Common myeloid progenitor, CD34-positive (primary cell): ENCODE data around the gene HCLS1.

Experiments used
- CTCF ChIA-PET: fragments of 350-600 bp; sonication (Branson Sonifier 250); formaldehyde crosslinking; loops from one replicate; lab custom pipeline; 2021; ENCODE audit warnings: antibody characterized with exemption; lab: Charles Lee
- POLR2A ChIA-PET: fragments of 350-600 bp; sonication (Branson Sonifier 250); formaldehyde crosslinking; loops from one replicate; lab custom pipeline; 2021; ENCODE audit warnings: antibody characterized with exemption; lab: Charles Lee
- DNase-seq, 3 donors: peaks; one replicate each; pipeline versions ENCODE4 v3.0.0 to v3.0.0-alpha.2; 2013
- H3K27ac ChIP-seq, 2 experiments: 1 replicate in 1 of 2; 2 replicates in 1 of 2; pipeline ENCODE4 v1.7.0; 2013; ENCODE audit warnings: inconsistent platforms in 2 of 2, low read length in 2 of 2, mild to moderate bottlenecking in 2 of 2, low read depth in 1 of 2, moderate library complexity in 1 of 2; ENCODE audit not compliant: severe bottlenecking in 2 of 2, insufficient read depth in 1 of 2, poor library complexity in 1 of 2
- H3K27me3 ChIP-seq, 5 experiments: replicated peaks in 2 of 5; 1 replicate in 3 of 5; 2 replicates in 2 of 5; pipeline versions ENCODE4 v1.6.1 to v1.7.0; 2013; ENCODE audit warnings: low read length in 4 of 5, mild to moderate bottlenecking in 2 of 5, moderate library complexity in 2 of 5, inconsistent platforms in 1 of 5; ENCODE audit not compliant: insufficient read depth in 5 of 5, control insufficient read depth in 4 of 5
- H3K36me3 ChIP-seq, 4 experiments: 1 replicate in 2 of 4; 2 replicates in 2 of 4; pipeline versions ENCODE4 v1.6.1 to v1.7.0; 2013; ENCODE audit warnings: low read length in 3 of 4, control low read depth in 1 of 4, mild to moderate bottlenecking in 1 of 4; ENCODE audit not compliant: control insufficient read depth in 4 of 4, insufficient read depth in 4 of 4
- H3K4me1 ChIP-seq, 4 experiments: 1 replicate in 3 of 4; 2 replicates in 1 of 4; pipeline versions ENCODE4 v1.6.1 to v1.7.1; 2013; ENCODE audit warnings: low read length in 3 of 4, mild to moderate bottlenecking in 3 of 4, control low read depth in 1 of 4, inconsistent platforms in 1 of 4, moderate library complexity in 1 of 4; ENCODE audit not compliant: control insufficient read depth in 4 of 4, insufficient read depth in 4 of 4; ENCODE audit errors: control extremely low read depth in 1 of 4
- H3K4me3 ChIP-seq, 7 experiments: 1 replicate in 4 of 7; 2 replicates in 3 of 7; pipeline versions ENCODE4 v1.5.1 to v1.7.0; 2013; ENCODE audit warnings: mild to moderate bottlenecking in 7 of 7, low read length in 6 of 7, moderate library complexity in 6 of 7, inconsistent platforms in 2 of 7, low read depth in 2 of 7, control low read depth in 1 of 7; ENCODE audit not compliant: insufficient read depth in 4 of 7, control insufficient read depth in 1 of 7; ENCODE audit errors: extremely low read depth in 1 of 7
- H3K9me3 ChIP-seq, 5 experiments: 1 replicate in 4 of 5; 2 replicates in 1 of 5; pipeline versions ENCODE4 v1.6.1 to v1.7.1; 2013; ENCODE audit warnings: low read length in 4 of 5, mild to moderate bottlenecking in 2 of 5, inconsistent platforms in 1 of 5, low read depth in 1 of 5, moderate library complexity in 1 of 5; ENCODE audit not compliant: control insufficient read depth in 4 of 5, insufficient read depth in 2 of 5; ENCODE audit errors: control extremely low read depth in 1 of 5
- WGBS: methylation state at CpG from one replicate; pipeline ENCODE4 v1.1.5; 2013; ENCODE audit not compliant: insufficient coverage; 5-methylcytosine and 5-hydroxymethylcytosine counted together

Gene HCLS1

DNA sequence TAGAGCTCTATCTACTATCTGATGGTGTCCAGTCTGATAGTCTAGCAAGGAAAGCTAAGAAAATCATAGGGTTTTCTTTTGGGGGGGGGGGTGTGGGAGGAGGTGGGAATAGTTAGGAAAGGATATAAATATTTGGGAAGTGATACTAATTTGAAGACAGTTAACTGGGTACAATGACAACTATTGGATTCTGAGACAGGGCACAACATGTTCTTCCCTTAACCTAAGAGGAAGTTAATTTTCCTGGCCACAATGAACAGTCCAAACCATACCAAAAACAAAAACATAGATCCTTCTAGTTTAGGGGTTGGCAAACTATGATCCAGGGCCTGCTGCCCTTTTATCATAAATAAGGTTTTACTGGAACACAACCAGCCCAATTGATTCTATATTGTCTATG lies 10.0 kb upstream of the HCLS1 start:
- ChIA-PET POLR2A (no interaction called here), CTCF (interaction anchor here (1.9 kb wide), 1 partner anchor 11 kb away, joined by 4 read pairs; no protein-coding TSS in a partner anchor)
- Histone ChIP-seq H3K4me3 (no peak overlapping the region), H3K36me3 (peaks cover 28 to 76% (median 36%) of the 10 kb centered on the region in 4 experiments), H3K27ac (no peak overlapping the region), H3K9me3 (no peaks in the 10 kb centered on the region), H3K4me1 (peaks cover 0 to 2% (median 0%) of the 10 kb centered on the region in 4 experiments), H3K27me3 (no peaks in the 10 kb centered on the region)
- no peak for DNase-seq

DNA sequence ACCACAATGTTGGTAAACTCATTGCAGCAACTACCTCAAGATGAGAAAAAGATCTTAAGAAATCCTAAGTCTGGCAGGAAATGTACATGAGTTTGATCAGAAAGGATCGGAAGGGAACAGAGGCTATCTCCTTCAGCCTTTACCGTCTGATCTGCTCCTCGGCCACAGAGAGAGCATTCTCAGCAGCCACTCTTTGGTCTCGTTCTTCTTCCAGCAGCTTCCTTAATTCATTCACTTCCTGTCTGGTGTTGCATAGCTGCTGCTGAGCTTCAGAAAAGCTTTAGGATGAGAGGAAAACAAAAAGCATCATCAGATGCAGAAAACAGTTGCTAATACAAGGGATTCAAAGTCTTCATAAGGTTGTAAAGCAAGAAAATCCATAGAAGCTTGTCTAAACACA lies 6.6 kb upstream of the HCLS1 start:
- H3K9me3 ChIP-seq: no peaks in the 10 kb centered on the region
- H3K4me3 ChIP-seq: no peak overlapping the region
- H3K36me3 ChIP-seq: peaks cover 31 to 82% (median 58%) of the 10 kb centered on the region in 4 experiments
- H3K27me3 ChIP-seq: no peaks in the 10 kb centered on the region
- 89% methylated on average over 4 of the region's 4 CpGs for WGBS
- no peak for DNase-seq
- peaks cover 0 to 2% (median 0%) of the 10 kb centered on the region in 4 experiments for H3K4me1 ChIP-seq
- ChIA-PET POLR2A (no interaction called here), CTCF (no interaction called here)
- H3K27ac ChIP-seq: no peak overlapping the region

DNA sequence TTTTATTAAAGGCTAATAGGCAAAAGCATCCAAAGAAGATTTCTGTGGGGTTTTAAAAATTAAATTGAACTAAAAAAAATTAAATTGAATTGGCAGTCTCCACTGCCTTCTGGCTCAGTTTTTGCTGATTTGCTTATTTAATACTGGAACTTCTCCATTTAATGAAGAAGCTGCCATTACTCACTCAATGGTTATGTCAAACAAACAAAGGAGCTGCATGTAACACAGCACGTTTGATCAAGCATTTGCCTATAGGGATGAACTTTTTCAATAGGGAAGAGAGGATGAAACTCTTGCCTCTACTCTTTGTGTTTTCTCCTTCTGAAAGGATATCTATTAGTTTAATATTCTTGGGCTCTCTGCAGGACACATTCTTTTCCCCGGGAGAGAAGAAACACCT lies 4.8 kb upstream of the HCLS1 start:
- H3K36me3 ChIP-seq: peaks cover 25 to 69% (median 55%) of the 10 kb centered on the region in 4 experiments
- CTCF ChIA-PET: no interaction called here
- POLR2A ChIA-PET: no interaction called here
- no peaks in the 10 kb centered on the region for H3K9me3 ChIP-seq
- H3K4me1 ChIP-seq: peaks cover 5 to 13% (median 8%) of the 10 kb centered on the region in 4 experiments
- H3K4me3 ChIP-seq: no peak overlapping the region
- no CpG with 5 or more reads among the region's 2 CpGs for WGBS
- DNase-seq: no peak
- H3K27ac ChIP-seq: no peak overlapping the region
- H3K27me3 ChIP-seq: no peaks in the 10 kb centered on the region

DNA sequence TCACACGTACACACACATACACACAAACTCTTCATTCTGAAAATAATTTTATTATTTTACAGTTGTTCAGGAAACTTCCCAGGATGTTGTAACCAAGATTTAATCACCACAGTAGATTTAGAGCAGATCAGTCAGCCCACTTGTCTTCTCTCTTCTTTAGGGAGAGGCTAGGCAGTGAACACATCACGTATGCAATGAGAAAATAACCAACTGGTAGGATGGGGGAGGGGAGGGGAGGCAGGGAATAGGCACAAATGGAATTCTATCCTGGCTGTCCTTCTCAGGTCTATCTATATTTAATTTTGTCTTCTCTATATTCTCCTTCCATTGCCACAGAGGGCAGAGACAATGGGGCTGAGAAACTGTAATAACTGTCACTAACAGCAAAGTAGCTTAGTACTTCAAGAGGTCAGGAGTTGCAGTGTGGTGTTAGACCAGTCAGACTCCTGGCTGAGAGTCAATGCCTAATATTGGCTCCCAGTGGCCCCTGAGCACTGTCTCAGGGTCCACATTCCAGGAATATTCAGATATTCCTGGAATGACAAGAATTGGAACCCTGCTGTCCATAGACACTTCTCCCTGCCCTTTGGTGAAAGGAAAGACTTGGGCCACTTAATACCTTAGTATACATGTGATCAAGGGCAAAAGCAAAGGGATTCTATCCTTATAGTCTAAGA lies 2.6 kb upstream of the HCLS1 start:
- POLR2A ChIA-PET: interaction anchor here (0.6 to 1.0 kb wide), 2 partner anchors 414 to 1093 kb away, joined by 3 to 4 read pairs; no protein-coding TSS in a partner anchor
- 80% methylated on average over 1 of the region's 2 CpGs for WGBS
- CTCF ChIA-PET: interaction anchor here (1.0 kb wide), 1 partner anchor 117 kb away, joined by 4 read pairs; the partner anchor contains the start of gene POLQ

DNA sequence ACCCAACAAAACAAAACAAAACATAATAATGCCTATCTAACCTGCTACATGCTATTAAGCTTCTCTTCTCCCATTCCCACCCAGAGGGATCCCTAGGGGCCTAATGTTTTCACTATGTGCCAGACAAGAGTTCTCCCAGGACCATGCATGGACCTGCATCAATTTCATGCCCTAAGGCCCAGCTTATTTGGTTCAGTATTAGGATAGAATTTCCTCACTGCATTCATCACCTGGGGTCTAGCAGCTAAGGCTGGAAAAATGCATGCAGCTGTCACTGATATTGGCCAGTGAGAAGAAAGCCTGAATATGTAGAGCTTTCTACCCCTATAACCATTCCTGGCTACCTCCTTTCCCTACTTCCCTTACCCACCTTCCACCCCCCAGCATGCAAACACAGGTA lies 2.0 kb upstream of the HCLS1 start:
- H3K36me3 ChIP-seq: peaks cover 20 to 65% (median 52%) of the 10 kb centered on the region in 4 experiments

More for the DNA sequence above, 2.6 kb upstream of the HCLS1 start:
- H3K4me3 ChIP-seq: no peak overlapping the region
- no peaks in the 10 kb centered on the region for H3K9me3 ChIP-seq
- peaks cover 16 to 29% (median 23%) of the 10 kb centered on the region in 4 experiments for H3K4me1 ChIP-seq
- no peak overlapping the region for H3K27ac ChIP-seq
- no peak for DNase-seq
- peaks cover 20 to 62% (median 50%) of the 10 kb centered on the region in 4 experiments for H3K36me3 ChIP-seq
- no peaks in the 10 kb centered on the region for H3K27me3 ChIP-seq

DNA sequence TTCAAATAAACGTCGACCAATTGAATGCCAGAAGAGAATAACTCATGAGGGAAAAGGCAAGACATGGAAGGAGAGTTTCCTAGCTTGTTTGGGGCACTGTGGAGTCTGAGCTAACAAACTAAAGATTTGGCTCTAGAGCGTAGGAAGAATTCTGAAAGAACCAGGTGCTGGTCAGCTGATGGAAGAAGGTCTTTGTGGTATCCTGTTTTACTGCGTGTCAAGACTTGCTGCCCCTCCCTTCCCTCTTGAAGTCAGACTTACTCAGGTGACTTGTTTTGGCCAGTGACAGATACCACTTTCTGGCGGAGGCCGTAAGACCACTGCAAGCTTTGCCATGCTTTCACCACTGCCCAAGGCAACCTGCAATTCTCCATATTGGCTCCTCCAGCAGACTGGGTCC lies 673 bp upstream of the HCLS1 start:
- H3K4me3 ChIP-seq: peak overlapping the region in 1 of 7 experiments; percentile 69
- no peaks in the 10 kb centered on the region for H3K27me3 ChIP-seq
- H3K36me3 ChIP-seq: peaks cover 12 to 66% (median 49%) of the 10 kb centered on the region in 4 experiments
- H3K4me1 ChIP-seq: peaks cover 16 to 29% (median 23%) of the 10 kb centered on the region in 4 experiments
- ChIA-PET POLR2A (interaction anchor here (0.6 kb wide), 1 partner anchor 1091 kb away, joined by 3 read pairs; no protein-coding TSS in a partner anchor), CTCF (interaction anchor here (1.2 kb wide), 1 partner anchor 19 kb away, joined by 3 read pairs; no protein-coding TSS in a partner anchor)
- DNase-seq: peak in 2 of 3 donors; percentile 9 to 13
- 97% methylated on average over 5 of the region's 6 CpGs for WGBS
- H3K9me3 ChIP-seq: no peaks in the 10 kb centered on the region
- peak overlapping the region; percentile 83 to 90 for H3K27ac ChIP-seq

More for the DNA sequence above, 2.0 kb upstream of the HCLS1 start:
- no peak overlapping the region for H3K27ac ChIP-seq
- H3K4me1 ChIP-seq: peaks cover 16 to 29% (median 23%) of the 10 kb centered on the region in 4 experiments
- no peak overlapping the region for H3K4me3 ChIP-seq
- H3K27me3 ChIP-seq: no peaks in the 10 kb centered on the region
- no peak for DNase-seq
- ChIA-PET POLR2A (interaction anchor here (0.6 to 1.0 kb wide), 2 partner anchors 415 to 1094 kb away, joined by 3 to 4 read pairs; no protein-coding TSS in a partner anchor), CTCF (interaction anchor here (1.0 kb wide), 1 partner anchor 117 kb away, joined by 4 read pairs; the partner anchor contains the start of gene POLQ)
- H3K9me3 ChIP-seq: no peaks in the 10 kb centered on the region

DNA sequence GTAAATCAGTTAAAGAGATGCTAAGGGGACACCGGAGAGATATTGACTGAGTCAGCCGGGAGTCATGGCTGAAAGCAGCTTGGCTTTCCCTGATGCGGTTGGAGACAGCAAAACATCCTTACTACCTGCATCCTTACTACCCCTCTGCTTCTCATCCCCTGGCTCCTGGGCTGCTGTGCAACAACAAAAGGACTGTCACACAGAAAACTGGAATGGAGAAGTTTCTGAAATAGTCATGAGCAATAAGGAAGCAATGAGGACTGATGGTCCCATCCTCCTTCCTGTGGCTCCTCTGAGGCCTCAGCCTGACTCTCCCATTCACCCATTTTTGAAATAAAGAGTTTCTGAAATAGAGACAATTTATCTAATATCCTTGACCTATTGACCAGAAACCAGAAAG lies 1.1 kb downstream of the HCLS1 start:
- CTCF ChIA-PET: interaction anchor here (0.8 kb wide), 1 partner anchor 10 kb away, joined by 3 read pairs; no protein-coding TSS in a partner anchor
- WGBS: 100% methylated on average over 2 of the region's 3 CpGs
- peak in 1 of 3 donors; percentile 4 for DNase-seq
- Histone ChIP-seq H3K4me3 (peak overlapping the region in 5 of 7 experiments; percentile 60 to 84 (median 72)), H3K27me3 (no peaks in the 10 kb centered on the region), H3K36me3 (peaks cover 13 to 60% (median 48%) of the 10 kb centered on the region in 4 experiments), H3K27ac (peak overlapping the region in 1 of 2 experiments; percentile 90), H3K9me3 (no peaks in the 10 kb centered on the region), H3K4me1 (peaks cover 17 to 35% (median 24%) of the 10 kb centered on the region in 4 experiments)
- POLR2A ChIA-PET: no interaction called here
